ENCODE results near the gene HOMER1. TPM values are rescaled to one million over a fixed set of nuclear protein-coding genes. Genes with fewer than 3 reads are reported as not detected.

The HOMER1 gene
- total and polyA plus RNA-seq, 4 donors: 13.6 to 47.9 (median 27.1) TPM

- Histone ChIP-seq H3K9me3 (ENCODE audit: control insufficient read depth, insufficient read depth, low read length) (no peaks in the 10 kb centered on the region), H3K27ac (ENCODE audit: low read depth, low read length) (no peak overlapping the region), H3K4me1 (ENCODE audit: control insufficient read depth, insufficient read depth, low read length) (no peaks in the 10 kb centered on the region), H3K27me3 (ENCODE audit: control insufficient read depth, insufficient read depth, low read length) (no peaks in the 10 kb centered on the region), H3K4me3 (ENCODE audit: low read depth, low read length) (no peak overlapping the region), H3K36me3 (ENCODE audit: control insufficient read depth, insufficient read depth, low read length) (no peaks in the 10 kb centered on the region)
- WGBS (ENCODE audit: insufficient coverage): 95% methylated on average over 3 of the region's 3 CpGs
- no peak for DNase-seq (ENCODE audit: low read depth in 4 of 6, low spot score in 6 of 6)
These were observed 20.2 kb downstream of the HOMER1 start for GRCh38 chr5:79493596-79494345.

- H3K4me3 ChIP-seq (ENCODE audit: low read depth, low read length): no peak overlapping the region
- H3K9me3 ChIP-seq (ENCODE audit: control insufficient read depth, insufficient read depth, low read length): no peaks in the 10 kb centered on the region
- no peak for DNase-seq (ENCODE audit: low read depth in 4 of 6, low spot score in 6 of 6)
- H3K36me3 ChIP-seq (ENCODE audit: control insufficient read depth, insufficient read depth, low read length): no peaks in the 10 kb centered on the region
- no peaks in the 10 kb centered on the region for H3K27me3 ChIP-seq (ENCODE audit: control insufficient read depth, insufficient read depth, low read length)
- no peak overlapping the region for H3K27ac ChIP-seq (ENCODE audit: low read depth, low read length)
- H3K4me1 ChIP-seq (ENCODE audit: control insufficient read depth, insufficient read depth, low read length): no peaks in the 10 kb centered on the region
These were observed 22.1 kb downstream of the HOMER1 start for GRCh38 chr5:79491690-79492317.

GRCh38 chr5:79490323-79490936 lies 23.5 kb downstream of the HOMER1 start:
- no peak for DNase-seq (ENCODE audit: low read depth in 4 of 6, low spot score in 6 of 6)
- H3K27me3 ChIP-seq (ENCODE audit: control insufficient read depth, insufficient read depth, low read length): no peaks in the 10 kb centered on the region
- H3K4me1 ChIP-seq (ENCODE audit: control insufficient read depth, insufficient read depth, low read length): no peaks in the 10 kb centered on the region
- H3K9me3 ChIP-seq (ENCODE audit: control insufficient read depth, insufficient read depth, low read length): no peaks in the 10 kb centered on the region
- H3K4me3 ChIP-seq (ENCODE audit: low read depth, low read length): no peak overlapping the region
- no peaks in the 10 kb centered on the region for H3K36me3 ChIP-seq (ENCODE audit: control insufficient read depth, insufficient read depth, low read length)
- H3K27ac ChIP-seq (ENCODE audit: low read depth, low read length): no peak overlapping the region

GRCh38 chr5:79489773-79490172 lies 24.2 kb downstream of the HOMER1 start:
- Histone ChIP-seq H3K27ac (ENCODE audit: low read depth, low read length) (no peak overlapping the region), H3K4me3 (ENCODE audit: low read depth, low read length) (no peak overlapping the region), H3K27me3 (ENCODE audit: control insufficient read depth, insufficient read depth, low read length) (no peaks in the 10 kb centered on the region), H3K4me1 (ENCODE audit: control insufficient read depth, insufficient read depth, low read length) (no peaks in the 10 kb centered on the region), H3K9me3 (ENCODE audit: control insufficient read depth, insufficient read depth, low read length) (no peaks in the 10 kb centered on the region), H3K36me3 (ENCODE audit: control insufficient read depth, insufficient read depth, low read length) (no peaks in the 10 kb centered on the region)
- WGBS (ENCODE audit: insufficient coverage): no CpG with 5 or more reads among the region's 1 CpG
- no peak for DNase-seq (ENCODE audit: low read depth in 4 of 6, low spot score in 6 of 6)

- H3K27ac ChIP-seq (ENCODE audit: low read depth, low read length): no peak overlapping the region
- no peaks in the 10 kb centered on the region for H3K9me3 ChIP-seq (ENCODE audit: control insufficient read depth, insufficient read depth, low read length)
- no peaks in the 10 kb centered on the region for H3K36me3 ChIP-seq (ENCODE audit: control insufficient read depth, insufficient read depth, low read length)
- no peak overlapping the region for H3K4me3 ChIP-seq (ENCODE audit: low read depth, low read length)
- H3K27me3 ChIP-seq (ENCODE audit: control insufficient read depth, insufficient read depth, low read length): no peaks in the 10 kb centered on the region
- no peaks in the 10 kb centered on the region for H3K4me1 ChIP-seq (ENCODE audit: control insufficient read depth, insufficient read depth, low read length)
- no peak for DNase-seq (ENCODE audit: low read depth in 4 of 6, low spot score in 6 of 6)
These were observed 25.2 kb downstream of the HOMER1 start for GRCh38 chr5:79488775-79489174.

- H3K9me3 ChIP-seq (ENCODE audit: control insufficient read depth, insufficient read depth, low read length): no peaks in the 10 kb centered on the region
- no peak for DNase-seq (ENCODE audit: low read depth in 4 of 6, low spot score in 6 of 6)
- no peaks in the 10 kb centered on the region for H3K4me1 ChIP-seq (ENCODE audit: control insufficient read depth, insufficient read depth, low read length)
- H3K27me3 ChIP-seq (ENCODE audit: control insufficient read depth, insufficient read depth, low read length): no peaks in the 10 kb centered on the region
- no peak overlapping the region for H3K27ac ChIP-seq (ENCODE audit: low read depth, low read length)
- no CpG with 5 or more reads among the region's 3 CpGs for WGBS (ENCODE audit: insufficient coverage)
- no peaks in the 10 kb centered on the region for H3K36me3 ChIP-seq (ENCODE audit: control insufficient read depth, insufficient read depth, low read length)
- H3K4me3 ChIP-seq (ENCODE audit: low read depth, low read length): no peak overlapping the region
These were observed 25.9 kb downstream of the HOMER1 start for GRCh38 chr5:79488058-79488457.

- no peak overlapping the region for H3K4me3 ChIP-seq (ENCODE audit: low read depth, low read length)
- H3K36me3 ChIP-seq (ENCODE audit: control insufficient read depth, insufficient read depth, low read length): no peaks in the 10 kb centered on the region
- H3K9me3 ChIP-seq (ENCODE audit: control insufficient read depth, insufficient read depth, low read length): no peaks in the 10 kb centered on the region
- no peaks in the 10 kb centered on the region for H3K27me3 ChIP-seq (ENCODE audit: control insufficient read depth, insufficient read depth, low read length)
- DNase-seq (ENCODE audit: low read depth in 4 of 6, low spot score in 6 of 6): no peak
- no CpG with 5 or more reads among the region's 3 CpGs for WGBS (ENCODE audit: insufficient coverage)
- H3K27ac ChIP-seq (ENCODE audit: low read depth, low read length): no peak overlapping the region
- H3K4me1 ChIP-seq (ENCODE audit: control insufficient read depth, insufficient read depth, low read length): no peaks in the 10 kb centered on the region
These were observed 26.7 kb downstream of the HOMER1 start for GRCh38 chr5:79487251-79487650.

- DNase-seq (ENCODE audit: low read depth in 4 of 6, low spot score in 6 of 6): no peak
- no CpG with 5 or more reads among the region's 2 CpGs for WGBS (ENCODE audit: insufficient coverage)
- Histone ChIP-seq H3K27me3 (ENCODE audit: control insufficient read depth, insufficient read depth, low read length) (no peaks in the 10 kb centered on the region), H3K27ac (ENCODE audit: low read depth, low read length) (no peak overlapping the region), H3K36me3 (ENCODE audit: control insufficient read depth, insufficient read depth, low read length) (no peaks in the 10 kb centered on the region), H3K4me1 (ENCODE audit: control insufficient read depth, insufficient read depth, low read length) (no peaks in the 10 kb centered on the region), H3K4me3 (ENCODE audit: low read depth, low read length) (no peak overlapping the region), H3K9me3 (ENCODE audit: control insufficient read depth, insufficient read depth, low read length) (no peaks in the 10 kb centered on the region)
These were observed 27.8 kb downstream of the HOMER1 start for GRCh38 chr5:79486116-79486515.

GRCh38 chr5:79484731-79485130 lies 29.2 kb downstream of the HOMER1 start:
- no CpG with 5 or more reads among the region's 1 CpG for WGBS (ENCODE audit: insufficient coverage)
- H3K27ac ChIP-seq (ENCODE audit: low read depth, low read length): no peak overlapping the region
- no peaks in the 10 kb centered on the region for H3K27me3 ChIP-seq (ENCODE audit: control insufficient read depth, insufficient read depth, low read length)
- no peak overlapping the region for H3K4me3 ChIP-seq (ENCODE audit: low read depth, low read length)
- H3K4me1 ChIP-seq (ENCODE audit: control insufficient read depth, insufficient read depth, low read length): no peaks in the 10 kb centered on the region
- no peak for DNase-seq (ENCODE audit: low read depth in 4 of 6, low spot score in 6 of 6)
- no peaks in the 10 kb centered on the region for H3K9me3 ChIP-seq (ENCODE audit: control insufficient read depth, insufficient read depth, low read length)
- no peaks in the 10 kb centered on the region for H3K36me3 ChIP-seq (ENCODE audit: control insufficient read depth, insufficient read depth, low read length)

- no peak overlapping the region for H3K4me3 ChIP-seq (ENCODE audit: low read depth, low read length)
- no peak for DNase-seq (ENCODE audit: low read depth in 4 of 6, low spot score in 6 of 6)
- no peaks in the 10 kb centered on the region for H3K4me1 ChIP-seq (ENCODE audit: control insufficient read depth, insufficient read depth, low read length)
- no peaks in the 10 kb centered on the region for H3K9me3 ChIP-seq (ENCODE audit: control insufficient read depth, insufficient read depth, low read length)
- WGBS (ENCODE audit: insufficient coverage): no CpG with 5 or more reads among the region's 1 CpG
- no peaks in the 10 kb centered on the region for H3K36me3 ChIP-seq (ENCODE audit: control insufficient read depth, insufficient read depth, low read length)
- no peaks in the 10 kb centered on the region for H3K27me3 ChIP-seq (ENCODE audit: control insufficient read depth, insufficient read depth, low read length)
- H3K27ac ChIP-seq (ENCODE audit: low read depth, low read length): no peak overlapping the region
These were observed 32.4 kb downstream of the HOMER1 start for GRCh38 chr5:79481574-79481973.
